Measurements from ENCODE around the gene GJB3.
"Not testable (repeated sequence)": the region's sequence is repeated elsewhere in the genome, so short reads cannot be mapped to it uniquely, and the experiment has no call there.

The GJB3 gene

DNA sequence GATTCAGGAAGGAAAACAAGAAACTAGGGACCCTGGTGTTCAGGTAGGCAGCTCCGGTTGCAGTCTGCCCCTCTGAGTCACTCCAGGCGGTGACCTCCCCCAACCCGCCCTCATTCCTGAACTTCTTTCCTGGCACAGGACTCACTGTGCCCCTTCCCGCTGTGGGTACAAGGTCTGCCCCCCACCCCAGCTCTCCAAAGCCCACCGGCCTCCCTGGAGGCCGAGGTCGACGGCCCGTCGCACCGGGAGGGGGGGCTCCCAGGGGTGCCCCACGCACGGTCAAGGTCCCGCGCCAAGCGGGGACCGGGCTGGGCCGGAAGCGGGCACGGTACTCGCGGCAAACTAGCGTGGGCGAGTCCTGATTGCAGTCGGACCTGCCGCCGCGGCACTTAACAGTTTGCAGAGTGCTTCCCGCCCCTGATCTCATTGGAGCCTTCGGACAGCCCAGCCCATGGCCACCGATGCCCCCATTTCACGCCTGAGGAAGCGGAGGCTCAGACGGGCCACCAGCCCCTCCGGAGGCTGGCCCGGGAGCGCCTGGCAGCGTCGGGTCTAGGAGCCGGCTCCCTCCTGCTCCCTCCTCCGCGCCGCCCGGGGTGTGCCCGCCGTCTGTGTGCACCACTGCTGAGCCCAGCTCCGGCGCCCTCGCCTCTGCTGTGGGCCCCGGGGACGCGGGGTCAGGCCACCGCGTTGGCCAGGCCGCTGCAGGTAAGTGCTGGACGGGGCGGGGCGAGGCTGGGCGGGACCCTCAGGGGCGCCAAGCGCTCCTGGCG, at the start of gene GJB3:
TSS of gene GJB3 (plus strand) at position 144 of the 773 bp plus-strand sequence. CDS start 3,549 bp downstream, outside the sequence.
- no peak for DNase-seq

GRCh38 chr1:34732831-34733230, 48.2 kb upstream of the GJB3 start:
- not testable (repeated sequence) for DNase-seq

DNA sequence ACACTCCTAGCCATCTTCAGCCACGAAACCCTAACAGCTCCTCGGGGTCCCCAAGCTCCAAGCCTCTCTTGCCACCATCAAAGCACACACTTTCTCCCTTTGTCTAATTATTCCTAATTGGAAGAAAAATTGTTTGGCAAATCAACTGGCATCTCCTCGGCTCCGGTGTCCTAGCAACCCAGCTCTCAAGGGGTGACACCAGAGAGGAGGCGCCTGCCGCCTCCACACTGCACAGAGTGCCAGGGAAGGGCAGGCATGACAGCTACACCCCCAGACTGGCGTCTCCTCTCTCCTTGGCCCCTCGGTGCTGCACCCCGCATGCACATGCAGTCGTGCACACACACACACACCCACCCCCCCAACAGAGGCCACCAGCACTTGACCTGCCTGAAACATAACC, 44.3 kb upstream of the GJB3 start:
- DNase-seq: no peak

DNA sequence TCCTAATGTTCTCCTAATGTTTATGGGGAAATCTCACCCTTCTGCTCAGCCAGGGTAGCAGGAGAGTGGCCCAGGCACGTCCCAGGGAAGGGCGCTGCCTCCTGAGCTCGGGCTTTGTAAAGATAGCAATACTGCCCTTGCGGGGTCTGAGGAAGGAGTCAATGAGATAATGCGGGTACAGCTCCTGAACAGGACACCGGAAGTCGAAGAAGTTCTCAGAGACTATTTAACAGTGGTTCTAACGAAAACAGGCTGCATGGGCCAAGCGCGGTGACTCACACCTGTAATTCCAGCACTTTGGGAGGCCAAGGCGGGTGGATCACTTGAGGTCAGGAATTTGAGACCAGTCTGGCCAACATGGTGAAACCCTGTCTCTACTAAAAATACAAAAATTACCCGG, 43.8 kb upstream of the GJB3 start:
- not testable (repeated sequence) for DNase-seq

DNA sequence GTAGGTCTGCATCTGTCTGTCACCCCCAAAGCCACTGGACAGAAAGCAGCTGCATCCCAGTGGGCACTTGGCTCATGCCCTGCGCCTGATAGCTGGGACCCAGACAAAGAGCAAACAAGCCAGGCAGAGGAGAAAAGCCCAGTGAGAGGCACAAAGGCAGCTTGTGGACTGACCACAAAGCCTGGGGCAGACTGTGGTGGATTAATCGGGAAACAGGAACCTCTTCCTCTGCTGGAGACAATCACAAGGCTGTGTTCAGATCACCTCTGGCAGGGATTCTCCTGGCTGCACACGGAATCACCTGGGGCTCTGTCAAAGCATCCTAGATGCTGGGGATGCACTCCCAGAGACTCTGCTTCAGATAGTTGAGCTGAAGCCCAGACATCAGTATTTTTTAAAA, 41.4 kb upstream of the GJB3 start:
- DNase-seq: no peak

- DNase-seq: no peak
These were observed 40.7 kb upstream of the GJB3 start for GRCh38 chr1:34740161-34740868.

DNA sequence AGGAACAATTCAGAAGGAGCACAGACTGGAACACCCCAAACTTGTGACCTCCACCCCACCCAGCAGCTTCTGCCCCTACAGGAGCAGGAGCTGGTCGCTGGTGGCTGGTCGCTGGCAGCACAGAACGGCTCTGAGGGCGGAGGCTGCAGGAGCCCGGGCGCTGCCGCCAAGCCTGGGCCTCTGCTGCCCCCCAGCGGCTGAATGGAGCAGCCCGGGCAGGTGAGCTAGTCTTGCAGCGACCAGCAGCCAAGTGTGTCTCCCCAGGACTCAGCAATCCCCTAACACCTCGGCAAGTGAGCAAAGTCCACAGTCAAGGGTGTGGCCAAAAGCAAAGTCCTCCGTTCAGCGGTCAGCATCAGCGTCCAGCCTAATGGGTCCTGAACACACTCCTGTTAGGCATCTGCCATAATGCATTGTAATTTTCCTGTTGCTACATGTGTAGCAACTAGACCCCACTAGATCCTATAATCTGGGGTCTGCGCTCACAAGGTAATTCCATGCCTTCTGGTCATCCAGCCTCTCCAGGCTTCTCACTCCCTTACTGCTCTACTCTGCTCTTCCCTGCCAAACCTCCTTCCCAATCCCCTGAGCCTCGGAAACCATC, 38.2 kb upstream of the GJB3 start:
- peak; percentile 46 to 78 (median 66) for DNase-seq

DNA sequence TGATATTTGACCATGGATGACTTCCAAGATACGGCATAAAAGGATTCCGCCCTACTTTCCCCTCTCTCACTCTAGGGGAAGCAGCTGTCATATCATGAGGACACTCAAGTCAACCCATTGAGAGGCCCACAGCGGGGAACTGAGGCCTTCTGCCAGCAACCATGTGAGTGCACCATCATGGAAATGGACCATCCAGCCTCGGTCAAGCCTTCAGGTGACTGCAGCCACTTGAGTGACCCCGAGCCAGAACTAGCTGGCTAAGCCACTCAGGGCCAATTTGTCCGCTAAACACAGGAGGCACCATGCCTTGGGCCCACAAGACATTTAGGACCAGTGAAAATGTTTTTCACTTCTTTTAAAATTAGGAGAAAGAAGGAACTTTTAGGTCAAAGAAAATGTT, 37.2 kb upstream of the GJB3 start:
- DNase-seq: no peak

GRCh38 chr1:34744851-34745250, 36.2 kb upstream of the GJB3 start:
- no peak for DNase-seq

- DNase-seq: no peak
These were observed 35.3 kb upstream of the GJB3 start for GRCh38 chr1:34745666-34746065.

DNA sequence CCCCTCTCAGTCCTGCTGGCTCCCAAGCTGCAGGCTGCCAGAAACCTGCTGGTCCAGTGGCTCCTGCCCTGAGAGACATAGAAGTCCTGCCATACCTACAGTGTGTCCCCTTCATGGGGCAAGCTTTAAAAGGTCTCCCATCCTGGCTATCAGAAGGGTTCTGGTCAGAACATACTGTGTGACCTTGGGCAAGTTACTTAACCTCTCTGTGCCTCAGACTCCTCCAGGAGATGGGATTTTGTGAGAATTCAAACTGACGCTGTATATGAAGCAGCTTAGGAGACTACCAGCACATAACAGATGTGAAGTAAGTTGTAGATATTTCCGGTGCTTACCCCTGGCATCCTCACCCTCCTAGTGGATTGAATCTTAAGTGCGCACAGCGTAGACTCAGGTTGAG, 34.9 kb upstream of the GJB3 start:
- no peak for DNase-seq

GRCh38 chr1:34746785-34747637, 34.0 kb upstream of the GJB3 start:
- no peak for DNase-seq

DNA sequence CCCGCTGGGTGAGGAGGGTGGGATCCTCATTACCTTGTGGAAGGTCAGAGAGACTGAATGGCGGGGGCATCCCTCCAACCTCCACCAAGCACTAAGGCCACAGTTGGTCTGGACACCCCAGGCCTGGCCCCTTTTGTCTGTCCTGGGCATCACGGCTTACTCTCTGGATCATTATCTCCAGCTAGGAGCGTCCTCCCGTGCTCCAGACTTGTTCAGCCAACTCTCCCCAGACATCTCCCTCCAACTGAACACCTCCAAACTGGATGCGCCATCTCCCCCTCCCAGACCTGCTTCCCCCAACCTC, 33.4 kb upstream of the GJB3 start:
- no peak for DNase-seq

DNA sequence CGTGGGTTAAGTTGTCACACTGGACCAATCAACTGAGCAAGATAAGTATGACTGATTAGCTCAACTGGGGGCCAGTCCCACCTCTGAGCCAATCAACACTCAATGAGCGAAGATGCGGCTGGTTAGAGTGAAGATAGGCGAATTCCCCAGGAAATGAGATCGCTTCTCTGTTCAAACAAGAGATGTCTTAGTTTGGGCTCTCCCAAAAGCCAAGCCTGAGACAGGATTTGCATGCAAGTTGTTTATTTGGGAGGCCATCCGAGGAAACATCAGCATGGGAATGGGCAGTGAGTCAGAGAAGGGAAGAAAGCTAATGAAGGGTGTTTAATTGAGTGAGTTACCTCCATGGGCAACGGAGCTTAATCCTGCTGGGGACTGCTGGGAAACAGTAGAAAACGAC, 31.0 kb upstream of the GJB3 start:
- DNase-seq: no peak

DNA sequence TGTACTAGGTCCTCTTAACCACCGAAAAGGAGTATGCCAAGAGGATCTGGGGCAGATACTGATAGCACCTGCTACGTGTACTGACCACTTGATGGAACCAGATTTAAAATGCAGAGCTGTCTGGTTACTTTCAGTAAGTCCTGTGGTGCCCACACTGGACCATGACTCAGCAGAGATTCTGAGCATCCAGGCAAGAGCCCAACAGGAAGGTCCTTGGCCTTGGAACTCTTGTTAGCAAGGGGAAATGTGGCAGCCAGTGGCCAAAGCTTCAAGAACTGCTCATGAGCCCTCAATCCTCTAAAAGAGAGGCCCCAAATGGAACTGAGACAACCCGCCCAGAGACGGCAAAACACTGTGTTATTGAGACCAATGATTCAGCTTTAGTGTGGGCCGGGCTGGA, 30.4 kb upstream of the GJB3 start:
- no peak for DNase-seq

DNA sequence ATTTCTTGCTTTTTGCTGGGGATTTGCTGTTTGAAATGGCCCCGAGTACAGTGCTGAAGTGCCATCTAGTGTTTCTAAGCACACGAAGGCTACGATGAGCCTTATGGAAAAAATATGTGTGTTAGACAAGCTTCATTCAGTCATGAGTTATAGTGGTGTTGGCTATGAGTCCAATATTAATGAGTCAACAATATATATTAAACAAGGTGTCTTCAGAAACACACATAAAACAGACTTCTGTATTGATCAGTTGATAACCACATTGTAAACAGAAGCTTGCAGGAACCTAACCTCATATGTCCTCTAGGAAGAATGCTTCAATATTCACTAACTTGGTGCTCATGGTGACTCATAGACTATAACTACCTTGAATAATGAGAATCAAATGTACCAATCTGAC, 27.9 kb upstream of the GJB3 start:
- no peak for DNase-seq

- no peak for DNase-seq
These were observed 25.9 kb upstream of the GJB3 start, which contains the start of gene GJB5 for GRCh38 chr1:34754964-34755637. Gene GJB5 (plus strand): TSS chr1:34755047. CDS start chr1:34757331, 2,284 bp downstream.

GRCh38 chr1:34755961-34756360, 25.1 kb upstream of the GJB3 start:
- DNase-seq: no peak

DNA sequence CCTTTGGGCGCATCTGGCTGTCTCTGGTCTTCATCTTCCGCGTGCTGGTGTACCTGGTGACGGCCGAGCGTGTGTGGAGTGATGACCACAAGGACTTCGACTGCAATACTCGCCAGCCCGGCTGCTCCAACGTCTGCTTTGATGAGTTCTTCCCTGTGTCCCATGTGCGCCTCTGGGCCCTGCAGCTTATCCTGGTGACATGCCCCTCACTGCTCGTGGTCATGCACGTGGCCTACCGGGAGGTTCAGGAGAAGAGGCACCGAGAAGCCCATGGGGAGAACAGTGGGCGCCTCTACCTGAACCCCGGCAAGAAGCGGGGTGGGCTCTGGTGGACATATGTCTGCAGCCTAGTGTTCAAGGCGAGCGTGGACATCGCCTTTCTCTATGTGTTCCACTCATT, 23.6 kb upstream of the GJB3 start:
- no peak for DNase-seq

- DNase-seq: no peak
These were observed 22.3 kb upstream of the GJB3 start for GRCh38 chr1:34758751-34759150.

- no peak for DNase-seq
These were observed 21.3 kb upstream of the GJB3 start, which contains the start of gene GJB4 for GRCh38 chr1:34759503-34760357. Gene GJB4 (plus strand): TSS chr1:34759740. CDS start chr1:34761255, 1,515 bp downstream.

Data from activated naive CD4-positive, alpha-beta T cell (primary cell).